HCT116 (cell line): ENCODE measurements around the gene IER3. TPM values are rescaled to one million over a fixed set of nuclear protein-coding genes. Genes with fewer than 3 reads are reported as not detected.

Experiments used
- ATAC-seq: fragments of 200-7000 bp; cut with Tn5 transposase; 2 replicates; pipeline ENCODE4 v1.9.1; 2020; ENCODE audit warnings: mild to moderate bottlenecking, moderate library complexity
- BruUV-seq: library from RNA; stranded (reverse); fragments of 400-500 nt; replicated peaks from 2 replicates; lab custom pipeline; 2021; lab: Mats Ljungman, UMichigan
- CTCF ChIA-PET: fragments of 300-600 bp; sonication (Branson Sonifier 250); formaldehyde crosslinking; loops from one replicate; lab custom pipeline; 2021; ENCODE audit warnings: antibody characterized with exemption; lab: Charles Lee
- POLR2A ChIA-PET: fragments of 300-600, 350-600 bp; sonication (Branson Sonifier 250); formaldehyde crosslinking; loops from one replicate; lab custom pipeline; 2021; ENCODE audit warnings: antibody characterized with exemption; lab: Charles Lee
- RAD21 ChIA-PET, 2 experiments: fragments of 300-600 bp; sonication (Branson Sonifier 250); formaldehyde crosslinking; loops; one replicate each; lab custom pipeline; 2023; ENCODE audit warnings: low total read pairs in 2 of 2; ENCODE audit not compliant: uncharacterized antibody in 2 of 2, unreplicated experiment in 2 of 2, low non-redundant PET in 1 of 2; lab: Charles Lee
- DNase-seq: peaks from one replicate; pipeline ENCODE4 v3.0.0-alpha.2; 2010; ENCODE audit warnings: low read depth, low spot score
- H2AFZ ChIP-seq: fragments of 200-600 bp; shearing (Covaris generic), sonication (generic); 2 replicates; pipeline ENCODE4 v1.6.1; 2017; ENCODE audit warnings: low read depth, mixed run types, mixed read lengths, antibody characterized with exemption, low read length; ENCODE audit not compliant: poor library complexity, severe bottlenecking
- H3K27ac ChIP-seq: 2 replicates; pipeline ENCODE4 v1.5.1; 2012; ENCODE audit warnings: low read depth, low read length
- H3K27me3 ChIP-seq: fragments of 200-600 bp; sonication (generic); 2 replicates; pipeline ENCODE4 v1.6.1; 2016; ENCODE audit warnings: mixed run types, low read length, mixed read lengths; ENCODE audit not compliant: insufficient read depth
- H3K36me3 ChIP-seq, 2 experiments: fragments of 200-500 bp in 1 of 2; fragments of 200-600 bp in 1 of 2; sonication (Bioruptor generic) in 1 of 2; sonication (generic) in 1 of 2; 2 replicates each; pipeline versions ENCODE4 v1.5.1 to v1.6.1; 2014 to 2016; ENCODE audit warnings: low read length in 2 of 2, inconsistent platforms in 1 of 2, mixed read lengths in 1 of 2, mixed run types in 1 of 2; ENCODE audit not compliant: insufficient read depth in 2 of 2, control insufficient read depth in 1 of 2
- H3K4me1 ChIP-seq, 2 experiments: fragments of 200-600 bp in 1 of 2; sonication (generic) in 1 of 2; 2 replicates each; pipeline versions ENCODE4 v1.5.1 to v1.6.1; 2012 to 2017; ENCODE audit warnings: low read length in 2 of 2, inconsistent platforms in 1 of 2, mild to moderate bottlenecking in 1 of 2, mixed read lengths in 1 of 2, mixed run types in 1 of 2, moderate library complexity in 1 of 2; ENCODE audit not compliant: insufficient read depth in 2 of 2, control insufficient read depth in 1 of 2
- H3K4me2 ChIP-seq: fragments of 200-600 bp; sonication (generic); 2 replicates; pipeline ENCODE4 v1.6.1; 2017; ENCODE audit warnings: mixed run types, low read length, mixed read lengths
- H3K4me3 ChIP-seq, 2 experiments: fragments of 200-600 bp in 1 of 2; sonication (generic) in 1 of 2; replicated peaks in 1 of 2; 2 replicates each; pipeline ENCODE4 v1.5.1; 2011 to 2016; ENCODE audit warnings: low read length in 2 of 2, control low read depth in 1 of 2, low read depth in 1 of 2, mild to moderate bottlenecking in 1 of 2, mixed read lengths in 1 of 2, mixed run types in 1 of 2
- H3K79me2 ChIP-seq: fragments of 200-600 bp; sonication (generic); 2 replicates; pipeline ENCODE4 v1.6.1; 2017; ENCODE audit warnings: mild to moderate bottlenecking, mixed run types, low read length, moderate library complexity, mixed read lengths; ENCODE audit not compliant: insufficient read depth
- H3K9ac ChIP-seq: fragments of 200-600 bp; sonication (generic); 2 replicates; pipeline ENCODE4 v1.6.1; 2016; ENCODE audit warnings: low read length, mixed read lengths
- H3K9me2 ChIP-seq: fragments of 200-600 bp; sonication (generic), shearing (Covaris generic); 2 replicates; pipeline ENCODE4 v1.6.1; 2017; ENCODE audit warnings: mixed run types, mild to moderate bottlenecking, moderate library complexity; ENCODE audit not compliant: insufficient read depth
- H3K9me3 ChIP-seq, 2 experiments: fragments of 200-500 bp in 1 of 2; fragments of 200-600 bp in 1 of 2; sonication (Bioruptor generic) in 1 of 2; sonication (generic) in 1 of 2; 2 replicates each; pipeline ENCODE4 v1.6.1; 2014 to 2017; ENCODE audit warnings: low read length in 2 of 2, mixed read lengths in 2 of 2, inconsistent platforms in 1 of 2, low read depth in 1 of 2, mild to moderate bottlenecking in 1 of 2, mixed run types in 1 of 2, moderate library complexity in 1 of 2; ENCODE audit not compliant: control insufficient read depth in 1 of 2, insufficient read depth in 1 of 2
- H4K20me1 ChIP-seq: fragments of 200-600 bp; sonication (generic), shearing (Covaris generic); 2 replicates; pipeline ENCODE4 v1.6.1; 2017; ENCODE audit warnings: mixed run types, mild to moderate bottlenecking, moderate library complexity; ENCODE audit not compliant: insufficient read depth
- CBX3 ChIP-seq: IDR thresholded peaks from 2 replicates; pipeline ENCODE4 v1.6.1; 2012; ENCODE audit warnings: low read depth
- EZH2phosphoT487 ChIP-seq: fragments of 200-600 bp; IDR thresholded peaks from 2 replicates; pipeline ENCODE4 v1.6.1; 2018; ENCODE audit warnings: antibody characterized with exemption, borderline replicate concordance
- POLR2A ChIP-seq: IDR thresholded peaks from 2 replicates; pipeline ENCODE4 v1.7.0; 2011; ENCODE audit warnings: borderline replicate concordance; ENCODE audit not compliant: insufficient read depth, insufficient read length; ENCODE audit errors: extremely low read depth
- RAD21 ChIP-seq: IDR thresholded peaks from 2 replicates; pipeline ENCODE4 v1.6.1; 2012; ENCODE audit warnings: low read depth, mild to moderate bottlenecking
- TCF7L2 ChIP-seq: IDR thresholded peaks from 2 replicates; pipeline ENCODE4 v1.7.0; 2011; ENCODE audit warnings: borderline replicate concordance, inconsistent platforms; ENCODE audit not compliant: insufficient read depth, insufficient read length; ENCODE audit errors: extremely low read depth
- ZFX ChIP-seq: fragments of 450-650 bp; IDR thresholded peaks from 2 replicates; pipeline ENCODE4 v1.6.1; 2017
- intact Hi-C: fragments of 100-400 bp; cut with micrococcal nuclease; formaldehyde crosslinking; loops from 2 replicates; pipeline ENCODE4 v1.10.0; 2022
- total RNA-seq: library from RNA; stranded (reverse); gene quantifications from one replicate; pipeline ENCODE4 v1.2.1, GENCODE V29; 2021; ENCODE audit not compliant: unreplicated experiment
- TF ChIP-seq, protein P1 (sequence below): IDR thresholded peaks from 2 replicates; pipeline ENCODE4 v1.6.1; 2012; ENCODE audit warnings: low read depth
- TF ChIP-seq, protein P2 (sequence below): IDR thresholded peaks from 2 replicates; pipeline ENCODE4 v1.6.1; 2012

IER3 gene
- total RNA-seq, 1 experiment from 2014 or later: 952 TPM

DNA sequence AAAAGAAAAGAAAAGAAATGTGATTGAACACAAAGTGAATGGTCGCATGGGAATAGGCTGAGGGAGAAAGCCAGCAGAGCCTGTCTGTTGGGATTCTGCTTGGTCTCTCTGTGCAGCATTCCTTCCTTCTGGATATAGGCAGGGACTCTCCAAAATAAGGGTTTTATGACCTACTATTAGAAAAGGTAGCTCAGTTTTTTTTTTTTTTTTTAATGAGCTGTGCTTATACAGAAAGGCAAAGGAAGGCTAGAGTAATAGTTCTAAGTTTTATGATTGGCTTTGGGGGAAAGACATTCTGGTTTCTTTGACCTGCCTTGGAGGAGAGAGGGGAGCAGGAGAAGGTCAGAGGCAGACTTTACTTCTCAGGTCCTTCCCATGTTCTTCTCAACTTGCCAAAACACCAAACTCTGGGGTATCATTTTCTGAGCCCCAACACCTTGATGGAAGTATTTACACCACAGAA lies 18.8 kb upstream of the IER3 start (continued):
- TF ChIP-seq ZFX (no peak), RAD21 (no peak), POLR2A (no peak), EZH2phosphoT487 (no peak)
- TF ChIP-seq, protein P1, sequence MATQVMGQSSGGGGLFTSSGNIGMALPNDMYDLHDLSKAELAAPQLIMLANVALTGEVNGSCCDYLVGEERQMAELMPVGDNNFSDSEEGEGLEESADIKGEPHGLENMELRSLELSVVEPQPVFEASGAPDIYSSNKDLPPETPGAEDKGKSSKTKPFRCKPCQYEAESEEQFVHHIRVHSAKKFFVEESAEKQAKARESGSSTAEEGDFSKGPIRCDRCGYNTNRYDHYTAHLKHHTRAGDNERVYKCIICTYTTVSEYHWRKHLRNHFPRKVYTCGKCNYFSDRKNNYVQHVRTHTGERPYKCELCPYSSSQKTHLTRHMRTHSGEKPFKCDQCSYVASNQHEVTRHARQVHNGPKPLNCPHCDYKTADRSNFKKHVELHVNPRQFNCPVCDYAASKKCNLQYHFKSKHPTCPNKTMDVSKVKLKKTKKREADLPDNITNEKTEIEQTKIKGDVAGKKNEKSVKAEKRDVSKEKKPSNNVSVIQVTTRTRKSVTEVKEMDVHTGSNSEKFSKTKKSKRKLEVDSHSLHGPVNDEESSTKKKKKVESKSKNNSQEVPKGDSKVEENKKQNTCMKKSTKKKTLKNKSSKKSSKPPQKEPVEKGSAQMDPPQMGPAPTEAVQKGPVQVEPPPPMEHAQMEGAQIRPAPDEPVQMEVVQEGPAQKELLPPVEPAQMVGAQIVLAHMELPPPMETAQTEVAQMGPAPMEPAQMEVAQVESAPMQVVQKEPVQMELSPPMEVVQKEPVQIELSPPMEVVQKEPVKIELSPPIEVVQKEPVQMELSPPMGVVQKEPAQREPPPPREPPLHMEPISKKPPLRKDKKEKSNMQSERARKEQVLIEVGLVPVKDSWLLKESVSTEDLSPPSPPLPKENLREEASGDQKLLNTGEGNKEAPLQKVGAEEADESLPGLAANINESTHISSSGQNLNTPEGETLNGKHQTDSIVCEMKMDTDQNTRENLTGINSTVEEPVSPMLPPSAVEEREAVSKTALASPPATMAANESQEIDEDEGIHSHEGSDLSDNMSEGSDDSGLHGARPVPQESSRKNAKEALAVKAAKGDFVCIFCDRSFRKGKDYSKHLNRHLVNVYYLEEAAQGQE: no peak

DNA sequence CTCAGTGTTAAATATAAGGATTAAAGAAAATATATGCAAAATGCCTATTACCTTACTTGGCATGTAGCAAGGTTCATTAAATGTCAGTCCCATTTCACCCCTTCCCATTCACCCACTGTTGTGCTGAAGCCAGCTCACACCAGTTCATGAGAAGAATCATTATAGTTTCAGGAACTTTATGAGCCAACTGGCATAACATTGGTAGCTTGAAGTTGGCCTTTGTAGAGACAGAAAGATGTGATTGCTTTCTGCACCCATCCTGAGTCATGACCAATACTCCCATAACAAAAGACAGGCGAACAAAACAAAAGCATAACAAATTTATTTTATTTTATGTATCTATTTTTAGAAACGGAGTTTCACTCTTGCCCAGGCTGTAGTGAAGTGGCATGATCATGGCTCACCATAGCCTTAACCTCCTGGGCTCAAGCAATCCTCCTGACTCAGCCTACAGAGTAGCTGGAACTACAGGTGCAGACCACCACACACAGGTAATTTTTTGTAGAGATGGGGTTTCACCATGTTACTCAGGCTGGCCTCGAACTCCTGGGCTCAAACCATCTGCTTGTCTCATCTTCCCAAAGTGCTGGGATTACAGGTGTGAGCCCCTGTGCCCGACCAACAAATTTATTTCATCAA lies 17.6 kb upstream of the IER3 start:
- BruUV-seq: no TSS peak
- H3K4me1 ChIP-seq: peaks cover 65 to 80% of the 10 kb centered on the region in 2 experiments
- H3K9me3 ChIP-seq: no peaks in the 10 kb centered on the region
- no peaks in the 10 kb centered on the region for H3K36me3 ChIP-seq
- ChIA-PET CTCF (no interaction called here), RAD21 (interaction anchor here in 1 of 2 experiments (1.6 kb wide), 1 partner anchor 10 kb away, joined by 5 read pairs; no protein-coding TSS in a partner anchor), POLR2A (interaction anchor here (0.5 to 12.4 kb wide), 9 partner anchors 8 to 166 kb away, joined by 3 to 195 read pairs (median 5); partner anchors contain the start of genes FLOT1 and IER3)
- H3K4me3 ChIP-seq: no peak overlapping the region
- no peaks in the 10 kb centered on the region for H4K20me1 ChIP-seq
- peak overlapping the region; percentile 21; the same call in 1 of the 2 replicates for H3K27ac ChIP-seq
- H3K9ac ChIP-seq: 0 out of 2 replicates have a peak overlapping the region, but pooled peaks have one; percentile 2
- 0 out of 2 replicates have a peak overlapping the region, but pooled peaks have one; percentile 10 for H3K4me2 ChIP-seq
- DNase-seq (no peak), ATAC-seq (no peak)
- no peaks in the 10 kb centered on the region for H3K9me2 ChIP-seq
- TF ChIP-seq, protein P2, sequence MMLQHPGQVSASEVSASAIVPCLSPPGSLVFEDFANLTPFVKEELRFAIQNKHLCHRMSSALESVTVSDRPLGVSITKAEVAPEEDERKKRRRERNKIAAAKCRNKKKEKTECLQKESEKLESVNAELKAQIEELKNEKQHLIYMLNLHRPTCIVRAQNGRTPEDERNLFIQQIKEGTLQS: no peak
- TF ChIP-seq POLR2A (no peak), EZH2phosphoT487 (no peak), TCF7L2 (no peak), CBX3 (no peak)
- TF ChIP-seq, protein P1: no peak
- no peaks in the 10 kb centered on the region for H3K79me2 ChIP-seq
- no peaks in the 10 kb centered on the region for H3K27me3 ChIP-seq
- intact Hi-C loops: no loop called here
- no peak overlapping the region for H2AFZ ChIP-seq
